ENCODE data around the gene CRIP2.

The CRIP2 gene

DNA sequence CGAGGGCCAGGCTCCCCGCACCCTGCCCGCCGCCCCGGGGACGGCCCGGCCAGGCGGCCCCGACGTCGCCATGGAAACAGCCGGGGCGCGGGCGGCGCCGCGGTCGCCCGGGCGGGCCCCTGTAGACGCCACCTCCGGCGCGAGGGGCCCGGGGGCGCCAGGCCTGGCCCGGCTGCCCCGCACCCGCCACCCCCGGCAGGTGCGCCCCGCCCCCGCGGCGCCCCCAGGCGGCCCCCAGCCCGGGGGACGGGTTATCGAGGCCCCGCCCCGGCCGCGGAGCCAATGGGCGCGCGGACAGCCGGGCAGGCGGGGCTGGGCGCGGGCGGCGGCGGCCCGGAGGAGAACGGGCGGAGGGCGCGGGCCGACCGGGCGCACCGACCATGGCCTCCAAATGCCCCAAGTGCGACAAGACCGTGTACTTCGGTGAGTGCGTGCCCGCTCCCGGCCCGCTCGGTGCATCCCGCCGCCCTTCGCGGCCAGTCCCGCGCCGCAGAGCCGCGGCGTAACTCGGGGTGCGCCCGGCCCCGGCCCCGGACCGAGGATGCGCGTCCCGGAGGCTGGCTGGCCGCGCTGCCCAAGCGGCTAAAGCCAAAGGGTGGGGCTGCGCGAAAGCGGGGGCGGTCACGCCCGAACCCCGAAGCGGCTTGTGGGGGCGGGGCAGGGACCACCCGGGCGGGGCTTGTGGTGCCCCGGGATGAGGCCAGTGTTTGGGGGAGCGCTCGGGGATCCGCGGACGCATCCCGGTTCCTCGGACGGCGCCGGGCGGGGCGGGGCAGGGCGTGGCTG, at the start of gene CRIP2:
TSS of gene CRIP2 (plus strand) at position 339 of the 786 bp plus-strand sequence. CDS start at position 381, 42 bp downstream.
- FAIRE-seq, result no peak

- no peak for FAIRE-seq
Observed at GRCh38 chr14:105424861-105425260, 49.8 kb upstream of the CRIP2 start.

GRCh38 chr14:105425823-105426247, 48.8 kb upstream of the CRIP2 start:
- no peak for FAIRE-seq

GRCh38 chr14:105426416-105427130, 48.0 kb upstream of the CRIP2 start:
- no peak for FAIRE-seq

DNA sequence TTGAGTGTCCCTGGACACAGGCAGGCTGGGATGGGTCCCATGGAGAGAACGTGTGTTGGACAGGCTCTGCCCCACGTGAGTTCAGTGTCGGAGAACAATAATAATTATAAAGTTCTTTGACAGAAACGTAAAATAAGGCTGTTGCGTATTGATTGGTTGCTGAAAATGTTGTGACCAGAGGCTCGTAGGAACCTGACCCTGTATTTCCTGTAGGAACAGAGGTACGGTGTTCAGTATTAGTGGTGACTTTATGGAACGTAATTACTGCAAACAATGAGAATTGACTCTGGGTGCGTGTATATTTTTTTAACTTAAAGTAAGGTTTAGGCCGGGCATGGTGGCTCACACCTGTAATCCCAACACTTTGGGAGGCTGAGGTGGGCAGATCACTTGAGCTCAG, 47.2 kb upstream of the CRIP2 start:
- no peak for FAIRE-seq

DNA sequence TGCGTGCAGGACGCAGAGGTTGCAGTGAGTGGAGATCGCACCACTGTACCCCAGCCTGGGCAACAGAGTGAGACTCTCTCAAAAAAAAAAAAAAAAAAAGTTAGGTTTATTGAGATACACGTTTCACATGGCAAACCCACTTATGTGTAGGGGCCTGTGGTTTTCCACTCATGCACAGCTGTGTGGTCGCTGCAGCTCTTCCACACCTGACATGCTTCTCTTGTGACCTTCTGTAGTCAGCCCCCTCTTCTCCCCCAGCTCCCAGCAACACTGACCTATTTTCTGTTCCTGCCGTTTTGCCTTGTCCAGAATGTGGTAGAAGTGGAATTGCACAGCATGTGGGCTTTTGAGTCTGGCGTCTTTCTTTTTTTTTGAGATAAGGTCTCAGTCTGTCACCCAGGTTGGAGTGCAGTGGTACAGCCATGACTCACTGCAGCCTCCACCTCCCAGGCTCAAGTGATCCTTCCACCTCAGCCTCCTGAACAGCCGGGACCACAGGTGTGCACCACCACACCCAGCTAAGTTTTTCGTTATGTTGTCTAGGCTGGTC, 46.6 kb upstream of the CRIP2 start:
- no peak for FAIRE-seq

DNA sequence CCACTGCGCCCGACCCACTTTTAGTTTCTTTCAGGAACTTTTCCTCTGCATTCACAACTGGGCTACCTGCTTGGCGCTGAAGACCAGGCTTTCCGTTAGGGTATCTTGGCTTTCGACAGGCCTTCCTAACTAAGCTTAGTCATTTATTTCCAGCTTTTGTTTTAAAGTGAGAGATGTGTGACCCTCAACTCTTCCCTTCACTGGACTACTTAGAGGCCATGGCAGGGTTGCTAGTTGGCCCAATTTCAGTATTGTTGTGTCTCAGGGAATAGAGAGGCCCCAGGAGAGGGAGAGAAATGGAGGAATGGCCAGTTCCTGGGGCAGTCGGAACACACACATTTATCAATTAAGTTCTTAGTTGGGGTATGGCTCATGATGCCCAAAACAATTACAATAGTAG, 44.6 kb upstream of the CRIP2 start:
- FAIRE-seq, result no peak

DNA sequence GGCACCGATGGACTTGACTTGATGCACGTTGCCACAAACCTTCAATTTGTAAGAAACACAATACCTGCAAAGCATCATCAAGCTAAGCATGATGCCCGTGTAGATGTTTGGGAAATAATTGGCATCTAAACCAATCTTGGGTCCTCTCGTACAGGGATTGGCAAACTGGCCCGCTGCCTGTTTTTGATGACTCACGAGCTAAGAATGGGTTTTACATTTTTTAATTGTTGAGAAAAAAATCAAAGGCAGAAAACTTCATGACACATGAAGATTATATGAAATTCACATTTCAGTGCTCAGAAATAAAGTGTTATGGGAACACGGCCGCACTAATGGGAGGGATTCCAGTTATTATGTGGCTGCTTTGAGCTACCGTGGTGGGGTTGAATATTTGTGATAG, 44.1 kb upstream of the CRIP2 start:
- FAIRE-seq, result no peak

DNA sequence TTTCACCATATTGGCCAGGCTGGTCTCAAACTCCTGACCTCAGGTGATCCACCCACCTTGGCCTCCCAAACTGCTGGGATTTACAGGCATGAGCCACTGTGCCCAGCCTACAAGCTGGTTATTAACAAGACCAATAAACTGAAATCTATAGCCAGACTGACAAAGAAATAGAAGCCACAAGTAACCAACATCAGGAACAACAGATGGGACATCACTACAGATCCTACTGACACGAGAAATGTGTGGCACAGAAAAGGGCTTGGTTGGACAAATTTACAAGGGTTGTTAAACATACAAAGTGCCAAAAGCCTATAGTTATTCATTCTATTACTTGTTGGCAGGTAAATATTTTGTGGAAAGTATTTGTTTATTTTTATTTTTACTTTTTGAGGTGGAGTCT, 43.4 kb upstream of the CRIP2 start:
- no peak for FAIRE-seq

- FAIRE-seq, result no peak
Observed at GRCh38 chr14:105432657-105433056, 42.0 kb upstream of the CRIP2 start.

DNA sequence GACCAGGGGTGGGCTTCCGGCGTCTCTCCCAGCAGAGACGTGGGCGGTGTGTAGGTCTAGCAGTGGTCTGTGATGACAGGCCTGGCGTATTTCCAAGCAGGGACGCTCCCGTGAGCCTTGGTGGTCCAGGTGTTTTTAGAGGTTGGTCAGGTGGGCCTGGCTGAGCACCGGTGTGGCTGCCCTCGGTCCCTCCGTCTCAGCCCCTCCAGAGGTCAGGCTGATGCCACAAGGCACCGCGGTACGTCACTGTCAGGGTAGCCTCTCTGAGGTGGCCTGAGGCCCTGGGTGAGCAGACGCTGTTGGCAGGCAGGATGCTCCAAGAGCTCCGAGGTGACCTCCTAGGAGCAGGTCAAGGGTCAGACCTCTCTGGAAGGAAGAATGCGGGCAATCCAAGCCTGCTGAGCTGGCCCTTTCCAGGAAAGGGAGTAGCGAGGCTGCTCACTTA, 41.4 kb upstream of the CRIP2 start:
- FAIRE-seq, result no peak

- no peak for FAIRE-seq
Observed at GRCh38 chr14:105436402-105436801, 38.2 kb upstream of the CRIP2 start.

GRCh38 chr14:105436891-105437722, 37.5 kb upstream of the CRIP2 start:
- FAIRE-seq, result no peak

- no peak for FAIRE-seq
Observed at GRCh38 chr14:105437723-105438500, 36.7 kb upstream of the CRIP2 start.

DNA sequence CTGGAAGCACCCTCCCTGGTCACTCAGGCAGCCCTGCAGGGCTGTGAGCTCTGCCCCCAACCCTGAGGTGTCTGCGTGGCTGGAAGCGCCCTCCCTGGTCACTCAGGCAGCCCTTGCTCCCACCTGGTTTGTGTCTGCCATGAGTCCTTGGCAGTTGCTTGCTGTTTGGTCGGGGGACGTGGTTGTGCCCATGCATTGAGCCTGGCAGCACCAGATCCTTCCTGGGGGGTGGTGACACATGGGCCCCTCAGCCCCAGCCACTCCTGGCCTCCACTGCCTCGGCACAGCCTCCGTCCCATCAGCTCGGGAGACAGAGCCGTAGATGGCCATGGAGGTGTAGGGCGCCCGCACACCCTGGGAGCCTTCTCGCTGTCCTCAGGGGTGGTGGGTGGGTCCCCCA, 35.4 kb upstream of the CRIP2 start:
- FAIRE-seq, result no peak

- no peak for FAIRE-seq
Observed at GRCh38 chr14:105439710-105440553, 34.7 kb upstream of the CRIP2 start.

DNA sequence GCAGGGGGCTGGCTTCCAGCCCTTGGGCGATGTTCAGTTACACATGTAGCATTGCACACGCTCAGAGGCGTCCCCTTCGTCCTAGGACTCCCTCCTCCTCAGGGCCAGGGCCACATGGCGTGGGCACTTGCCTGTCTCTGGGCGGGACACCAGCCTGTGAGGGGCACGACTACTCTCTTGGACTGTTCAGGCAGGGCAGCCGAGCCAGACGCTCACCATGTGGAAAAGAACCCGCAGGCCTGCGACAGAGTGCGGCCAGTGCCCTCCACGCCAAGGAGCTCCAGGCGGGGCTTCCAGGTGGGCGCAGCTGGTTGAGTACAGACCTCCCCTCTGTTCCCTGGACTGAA, 34.1 kb upstream of the CRIP2 start:
- FAIRE-seq, result no peak

DNA sequence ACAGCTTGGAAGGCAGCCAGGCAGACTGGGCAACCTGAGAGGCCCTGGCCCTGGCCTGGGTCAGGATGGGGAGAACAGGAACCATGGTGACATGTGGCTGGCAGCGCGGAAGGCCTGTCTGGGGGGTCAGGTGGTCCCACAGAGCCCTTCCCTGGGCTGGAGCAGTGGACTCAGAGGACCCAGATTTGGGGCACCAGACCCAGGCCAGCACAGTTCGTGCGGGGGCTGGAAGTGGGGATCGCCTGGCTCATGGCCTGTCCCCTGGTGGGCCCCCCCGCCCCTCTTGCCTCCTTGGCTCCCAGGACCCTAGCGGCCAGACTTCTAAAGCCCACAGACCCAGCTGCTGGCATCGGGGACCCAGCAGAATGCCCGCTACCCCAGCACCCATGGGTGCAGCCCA, 33.6 kb upstream of the CRIP2 start:
- no peak for FAIRE-seq

GRCh38 chr14:105442125-105442524, 32.5 kb upstream of the CRIP2 start:
- no peak for FAIRE-seq

GRCh38 chr14:105442834-105443233, 31.8 kb upstream of the CRIP2 start:
- FAIRE-seq, result no peak

GRCh38 chr14:105444859-105445258, 29.8 kb upstream of the CRIP2 start:
- no peak for FAIRE-seq

Measured in G401.6 (cell line).